HepG2 (cell line): Measurements from ENCODE around the gene ZFP36. TPM values are rescaled to one million over a fixed set of nuclear protein-coding genes. Genes with fewer than 3 reads are reported as not detected.

ENCODE experiments used
- CEBPB ChIP-seq: IDR thresholded peaks from 2 replicates; pipeline ENCODE4 v1.6.1; 2011; ENCODE audit warnings: low read depth, low read length, improper control_type of control experiment, borderline replicate concordance
- FOXK2 ChIP-seq: fragments of 450-650 bp; IDR thresholded peaks from 2 replicates; pipeline ENCODE4 v1.6.1; 2016
- GTF2F1 ChIP-seq: fragments of 150-350 bp; IDR thresholded peaks from 2 replicates; pipeline ENCODE4 v1.6.1; 2014; ENCODE audit warnings: low read length
- HOXA5 ChIP-seq: sonication (generic); formaldehyde crosslinking; IDR thresholded peaks from 2 replicates; pipeline ENCODE4 v1.4.0; 2020; ENCODE audit warnings: missing genetic modification reagents
- MIXL1 ChIP-seq: IDR thresholded peaks from 2 replicates; pipeline ENCODE4 v1.6.1; 2016
- NCOA2 ChIP-seq: sonication (generic); formaldehyde crosslinking; IDR thresholded peaks from 2 replicates; pipeline ENCODE4 v1.8.0; 2022; ENCODE audit warnings: inconsistent platforms
- NFIB ChIP-seq: sonication (generic); formaldehyde crosslinking; IDR thresholded peaks from 2 replicates; pipeline ENCODE4 v1.9.0; 2021; ENCODE audit warnings: missing genetic modification reagents, mild to moderate bottlenecking, borderline replicate concordance
- ZMAT3 ChIP-seq: sonication (generic); formaldehyde crosslinking; conservative IDR thresholded peaks from 2 replicates; pipeline ENCODE4 v1.7.0; 2021; ENCODE audit warnings: missing genetic modification reagents
- ZNF121 ChIP-seq: sonication (generic); formaldehyde crosslinking; IDR thresholded peaks from 2 replicates; pipeline ENCODE4 v1.5.0; 2020; ENCODE audit warnings: mild to moderate bottlenecking, missing genetic modification reagents
- ZNF329 ChIP-seq: sonication (generic); formaldehyde crosslinking; IDR thresholded peaks from 2 replicates; pipeline ENCODE4 v1.9.0; 2021; ENCODE audit warnings: low read depth, mild to moderate bottlenecking, missing genetic modification reagents
- ZNF441 ChIP-seq: sonication (generic); formaldehyde crosslinking; IDR thresholded peaks from 2 replicates; pipeline ENCODE4 v1.7.0; 2021; ENCODE audit warnings: missing genetic modification reagents, borderline replicate concordance
- ZNF598 ChIP-seq: sonication (generic); formaldehyde crosslinking; IDR thresholded peaks from 2 replicates; pipeline ENCODE4 v1.5.1; 2020; ENCODE audit warnings: mild to moderate bottlenecking, missing genetic modification reagents, borderline replicate concordance
- polyA plus RNA-seq, 8 experiments: library from polyadenylated mRNA; depleted of rRNA in 3 of 8; stranded (reverse) in 7 of 8; unstranded in 1 of 8; fragments of >200 nt; fragmentation: Illumina TruSeq in 4 of 8; extraction: Trizol in 4 of 8; gene quantifications; 2 replicates each; pipeline versions ENCODE4 v1.2.1 to v1.2.3, GENCODE V29; 2011 to 2016; ENCODE audit warnings: low read depth in 4 of 8, missing spikeins in 1 of 8, mixed read lengths in 1 of 8; ENCODE audit not compliant: insufficient read depth in 1 of 8
- total RNA-seq, 5 experiments: library from RNA; depleted of rRNA; stranded (reverse); fragments of >200 nt; fragmentation: Illumina TruSeq; extraction: Trizol; gene quantifications; 2 replicates each; pipeline ENCODE4 v1.2.3, GENCODE V29; 2016; ENCODE audit warnings: low read depth in 1 of 5
- TF ChIP-seq, protein P1 (sequence below): sonication (generic); formaldehyde crosslinking; IDR thresholded peaks from 2 replicates; pipeline ENCODE4 v1.4.0; 2020; ENCODE audit warnings: mild to moderate bottlenecking, missing genetic modification reagents
- TF ChIP-seq, protein P2 (sequence below): sonication (generic); formaldehyde crosslinking; IDR thresholded peaks from 2 replicates; pipeline ENCODE4 v1.5.0; 2020; ENCODE audit warnings: mild to moderate bottlenecking, missing genetic modification reagents
- TF ChIP-seq, protein P3 (sequence below): sonication (generic); formaldehyde crosslinking; IDR thresholded peaks from 2 replicates; pipeline ENCODE4 v1.4.0; 2020; ENCODE audit warnings: missing genetic modification reagents
- TF ChIP-seq, protein P4 (sequence below): sonication (generic); formaldehyde crosslinking; IDR thresholded peaks from 2 replicates; pipeline ENCODE4 v1.4.0; 2020; ENCODE audit warnings: mild to moderate bottlenecking, missing genetic modification reagents

The ZFP36 gene
- total and polyA plus RNA-seq, 2 of the 13 experiments (the other 11 are each of a cell fraction or from before 2014, with no cell fraction given): 1.4 to 1.7 TPM

DNA sequence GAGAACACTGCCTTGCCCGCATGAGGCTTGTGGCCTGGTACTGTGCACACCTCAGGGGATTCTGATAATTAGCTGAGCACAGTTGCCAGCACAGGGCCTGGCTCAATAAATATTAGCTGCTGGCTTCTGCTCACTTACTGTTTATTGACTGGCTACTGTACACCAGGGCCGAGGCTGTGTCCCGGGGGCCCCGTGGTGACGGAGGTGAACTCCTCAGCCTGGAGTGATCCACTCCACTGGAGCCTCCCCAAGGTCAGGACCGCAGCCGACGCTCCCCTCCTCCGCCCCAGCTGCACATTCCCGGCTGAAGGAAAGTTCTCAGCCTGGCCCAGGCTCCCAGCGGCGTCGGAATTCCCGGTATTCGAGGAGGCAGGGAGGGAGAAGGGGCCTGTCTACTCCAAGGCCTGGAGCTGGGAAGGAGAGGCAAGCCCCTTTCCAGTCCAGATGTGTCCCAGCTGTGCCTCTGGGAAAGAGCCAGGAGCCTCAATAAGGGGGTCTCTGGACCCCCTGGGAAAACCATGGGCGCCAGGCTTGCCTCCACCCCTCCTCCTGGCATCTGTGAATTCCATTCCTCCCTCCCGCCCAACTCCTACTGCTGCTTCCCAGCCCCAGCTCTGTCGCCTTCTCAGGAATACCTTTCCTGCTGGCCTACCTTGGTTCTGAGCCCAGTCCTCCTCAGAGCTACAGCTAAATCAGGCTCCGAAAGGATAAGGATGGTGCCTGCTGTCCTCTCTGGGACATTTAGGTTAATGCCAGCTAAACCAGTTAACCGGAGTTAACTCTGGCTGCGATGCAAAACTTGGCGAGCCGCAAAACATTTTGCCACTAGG lies 21.9 kb downstream of the ZFP36 start (continued):
- TF ChIP-seq, protein P1, sequence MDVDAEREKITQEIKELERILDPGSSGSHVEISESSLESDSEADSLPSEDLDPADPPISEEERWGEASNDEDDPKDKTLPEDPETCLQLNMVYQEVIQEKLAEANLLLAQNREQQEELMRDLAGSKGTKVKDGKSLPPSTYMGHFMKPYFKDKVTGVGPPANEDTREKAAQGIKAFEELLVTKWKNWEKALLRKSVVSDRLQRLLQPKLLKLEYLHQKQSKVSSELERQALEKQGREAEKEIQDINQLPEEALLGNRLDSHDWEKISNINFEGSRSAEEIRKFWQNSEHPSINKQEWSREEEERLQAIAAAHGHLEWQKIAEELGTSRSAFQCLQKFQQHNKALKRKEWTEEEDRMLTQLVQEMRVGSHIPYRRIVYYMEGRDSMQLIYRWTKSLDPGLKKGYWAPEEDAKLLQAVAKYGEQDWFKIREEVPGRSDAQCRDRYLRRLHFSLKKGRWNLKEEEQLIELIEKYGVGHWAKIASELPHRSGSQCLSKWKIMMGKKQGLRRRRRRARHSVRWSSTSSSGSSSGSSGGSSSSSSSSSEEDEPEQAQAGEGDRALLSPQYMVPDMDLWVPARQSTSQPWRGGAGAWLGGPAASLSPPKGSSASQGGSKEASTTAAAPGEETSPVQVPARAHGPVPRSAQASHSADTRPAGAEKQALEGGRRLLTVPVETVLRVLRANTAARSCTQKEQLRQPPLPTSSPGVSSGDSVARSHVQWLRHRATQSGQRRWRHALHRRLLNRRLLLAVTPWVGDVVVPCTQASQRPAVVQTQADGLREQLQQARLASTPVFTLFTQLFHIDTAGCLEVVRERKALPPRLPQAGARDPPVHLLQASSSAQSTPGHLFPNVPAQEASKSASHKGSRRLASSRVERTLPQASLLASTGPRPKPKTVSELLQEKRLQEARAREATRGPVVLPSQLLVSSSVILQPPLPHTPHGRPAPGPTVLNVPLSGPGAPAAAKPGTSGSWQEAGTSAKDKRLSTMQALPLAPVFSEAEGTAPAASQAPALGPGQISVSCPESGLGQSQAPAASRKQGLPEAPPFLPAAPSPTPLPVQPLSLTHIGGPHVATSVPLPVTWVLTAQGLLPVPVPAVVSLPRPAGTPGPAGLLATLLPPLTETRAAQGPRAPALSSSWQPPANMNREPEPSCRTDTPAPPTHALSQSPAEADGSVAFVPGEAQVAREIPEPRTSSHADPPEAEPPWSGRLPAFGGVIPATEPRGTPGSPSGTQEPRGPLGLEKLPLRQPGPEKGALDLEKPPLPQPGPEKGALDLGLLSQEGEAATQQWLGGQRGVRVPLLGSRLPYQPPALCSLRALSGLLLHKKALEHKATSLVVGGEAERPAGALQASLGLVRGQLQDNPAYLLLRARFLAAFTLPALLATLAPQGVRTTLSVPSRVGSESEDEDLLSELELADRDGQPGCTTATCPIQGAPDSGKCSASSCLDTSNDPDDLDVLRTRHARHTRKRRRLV (CRISPR knock-in tag): no peak
- TF ChIP-seq GTF2F1 (no peak), MIXL1 (CRISPR knock-in tag) (peak; percentile 61; the same call in 1 of the 2 replicates), ZNF121 (CRISPR knock-in tag) (peak; percentile 23; the same call in 1 of the 2 replicates), HOXA5 (CRISPR knock-in tag) (0 out of 2 replicates have a peak, but pooled peaks have one; percentile 11), ZMAT3 (no peak), NCOA2 (CRISPR knock-in tag) (no peak; the same call in 1 of the 2 replicates), ZNF598 (CRISPR knock-in tag) (no peak), NFIB (CRISPR knock-in tag) (no peak), FOXK2 (no peak), ZNF329 (CRISPR knock-in tag) (0 out of 2 replicates have a peak, but pooled peaks have one; percentile 44), ZNF441 (CRISPR knock-in tag) (0 out of 2 replicates have a peak, but pooled peaks have one; percentile 19), CEBPB (no peak)
- TF ChIP-seq, protein P2, sequence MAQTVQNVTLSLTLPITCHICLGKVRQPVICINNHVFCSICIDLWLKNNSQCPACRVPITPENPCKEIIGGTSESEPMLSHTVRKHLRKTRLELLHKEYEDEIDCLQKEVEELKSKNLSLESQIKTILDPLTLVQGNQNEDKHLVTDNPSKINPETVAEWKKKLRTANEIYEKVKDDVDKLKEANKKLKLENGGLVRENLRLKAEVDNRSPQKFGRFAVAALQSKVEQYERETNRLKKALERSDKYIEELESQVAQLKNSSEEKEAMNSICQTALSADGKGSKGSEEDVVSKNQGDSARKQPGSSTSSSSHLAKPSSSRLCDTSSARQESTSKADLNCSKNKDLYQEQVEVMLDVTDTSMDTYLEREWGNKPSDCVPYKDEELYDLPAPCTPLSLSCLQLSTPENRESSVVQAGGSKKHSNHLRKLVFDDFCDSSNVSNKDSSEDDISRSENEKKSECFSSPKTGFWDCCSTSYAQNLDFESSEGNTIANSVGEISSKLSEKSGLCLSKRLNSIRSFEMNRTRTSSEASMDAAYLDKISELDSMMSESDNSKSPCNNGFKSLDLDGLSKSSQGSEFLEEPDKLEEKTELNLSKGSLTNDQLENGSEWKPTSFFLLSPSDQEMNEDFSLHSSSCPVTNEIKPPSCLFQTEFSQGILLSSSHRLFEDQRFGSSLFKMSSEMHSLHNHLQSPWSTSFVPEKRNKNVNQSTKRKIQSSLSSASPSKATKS (CRISPR knock-in tag): 0 out of 2 replicates have a peak, but pooled peaks have one; percentile 40
- TF ChIP-seq, protein P3, sequence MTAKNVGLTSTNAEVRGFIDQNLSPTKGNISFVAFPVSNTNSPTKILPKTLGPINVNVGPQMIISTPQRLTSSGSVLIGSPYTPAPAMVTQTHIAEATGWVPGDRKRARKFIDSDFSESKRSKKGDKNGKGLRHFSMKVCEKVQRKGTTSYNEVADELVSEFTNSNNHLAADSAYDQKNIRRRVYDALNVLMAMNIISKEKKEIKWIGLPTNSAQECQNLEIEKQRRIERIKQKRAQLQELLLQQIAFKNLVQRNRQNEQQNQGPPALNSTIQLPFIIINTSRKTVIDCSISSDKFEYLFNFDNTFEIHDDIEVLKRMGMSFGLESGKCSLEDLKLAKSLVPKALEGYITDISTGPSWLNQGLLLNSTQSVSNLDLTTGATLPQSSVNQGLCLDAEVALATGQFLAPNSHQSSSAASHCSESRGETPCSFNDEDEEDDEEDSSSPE: no peak
- TF ChIP-seq, protein P4, sequence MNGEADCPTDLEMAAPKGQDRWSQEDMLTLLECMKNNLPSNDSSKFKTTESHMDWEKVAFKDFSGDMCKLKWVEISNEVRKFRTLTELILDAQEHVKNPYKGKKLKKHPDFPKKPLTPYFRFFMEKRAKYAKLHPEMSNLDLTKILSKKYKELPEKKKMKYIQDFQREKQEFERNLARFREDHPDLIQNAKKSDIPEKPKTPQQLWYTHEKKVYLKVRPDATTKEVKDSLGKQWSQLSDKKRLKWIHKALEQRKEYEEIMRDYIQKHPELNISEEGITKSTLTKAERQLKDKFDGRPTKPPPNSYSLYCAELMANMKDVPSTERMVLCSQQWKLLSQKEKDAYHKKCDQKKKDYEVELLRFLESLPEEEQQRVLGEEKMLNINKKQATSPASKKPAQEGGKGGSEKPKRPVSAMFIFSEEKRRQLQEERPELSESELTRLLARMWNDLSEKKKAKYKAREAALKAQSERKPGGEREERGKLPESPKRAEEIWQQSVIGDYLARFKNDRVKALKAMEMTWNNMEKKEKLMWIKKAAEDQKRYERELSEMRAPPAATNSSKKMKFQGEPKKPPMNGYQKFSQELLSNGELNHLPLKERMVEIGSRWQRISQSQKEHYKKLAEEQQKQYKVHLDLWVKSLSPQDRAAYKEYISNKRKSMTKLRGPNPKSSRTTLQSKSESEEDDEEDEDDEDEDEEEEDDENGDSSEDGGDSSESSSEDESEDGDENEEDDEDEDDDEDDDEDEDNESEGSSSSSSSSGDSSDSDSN (CRISPR knock-in tag): peak; percentile 86
